HCT116 (cell line): ENCODE results near the gene NCKAP5. TPM values are rescaled to one million over a fixed set of nuclear protein-coding genes. Genes with fewer than 3 reads are reported as not detected.

Source experiments
- ATAC-seq: fragments of 200-7000 bp; cut with Tn5 transposase; 2 replicates; pipeline ENCODE4 v1.9.1; 2020; ENCODE audit warnings: mild to moderate bottlenecking, moderate library complexity
- BruUV-seq: library from RNA; stranded (reverse); fragments of 400-500 nt; replicated peaks from 2 replicates; lab custom pipeline; 2021; lab: Mats Ljungman, UMichigan
- CTCF ChIA-PET: fragments of 300-600 bp; sonication (Branson Sonifier 250); formaldehyde crosslinking; loops from one replicate; lab custom pipeline; 2021; ENCODE audit warnings: antibody characterized with exemption; lab: Charles Lee
- POLR2A ChIA-PET: fragments of 300-600, 350-600 bp; sonication (Branson Sonifier 250); formaldehyde crosslinking; loops from one replicate; lab custom pipeline; 2021; ENCODE audit warnings: antibody characterized with exemption; lab: Charles Lee
- RAD21 ChIA-PET, 2 experiments: fragments of 300-600 bp; sonication (Branson Sonifier 250); formaldehyde crosslinking; loops; one replicate each; lab custom pipeline; 2023; ENCODE audit warnings: low total read pairs in 2 of 2; ENCODE audit not compliant: uncharacterized antibody in 2 of 2, unreplicated experiment in 2 of 2, low non-redundant PET in 1 of 2; lab: Charles Lee
- DNase-seq: peaks from one replicate; pipeline ENCODE4 v3.0.0-alpha.2; 2010; ENCODE audit warnings: low read depth, low spot score
- H2AFZ ChIP-seq: fragments of 200-600 bp; shearing (Covaris generic), sonication (generic); 2 replicates; pipeline ENCODE4 v1.6.1; 2017; ENCODE audit warnings: low read depth, mixed run types, mixed read lengths, antibody characterized with exemption, low read length; ENCODE audit not compliant: poor library complexity, severe bottlenecking
- H3K27ac ChIP-seq: 2 replicates; pipeline ENCODE4 v1.5.1; 2012; ENCODE audit warnings: low read depth, low read length
- H3K27me3 ChIP-seq: fragments of 200-600 bp; sonication (generic); 2 replicates; pipeline ENCODE4 v1.6.1; 2016; ENCODE audit warnings: mixed run types, low read length, mixed read lengths; ENCODE audit not compliant: insufficient read depth
- H3K36me3 ChIP-seq, 2 experiments: fragments of 200-500 bp in 1 of 2; fragments of 200-600 bp in 1 of 2; sonication (Bioruptor generic) in 1 of 2; sonication (generic) in 1 of 2; 2 replicates each; pipeline versions ENCODE4 v1.5.1 to v1.6.1; 2014 to 2016; ENCODE audit warnings: low read length in 2 of 2, inconsistent platforms in 1 of 2, mixed read lengths in 1 of 2, mixed run types in 1 of 2; ENCODE audit not compliant: insufficient read depth in 2 of 2, control insufficient read depth in 1 of 2
- H3K4me1 ChIP-seq, 2 experiments: fragments of 200-600 bp in 1 of 2; sonication (generic) in 1 of 2; 2 replicates each; pipeline versions ENCODE4 v1.5.1 to v1.6.1; 2012 to 2017; ENCODE audit warnings: low read length in 2 of 2, inconsistent platforms in 1 of 2, mild to moderate bottlenecking in 1 of 2, mixed read lengths in 1 of 2, mixed run types in 1 of 2, moderate library complexity in 1 of 2; ENCODE audit not compliant: insufficient read depth in 2 of 2, control insufficient read depth in 1 of 2
- H3K4me2 ChIP-seq: fragments of 200-600 bp; sonication (generic); 2 replicates; pipeline ENCODE4 v1.6.1; 2017; ENCODE audit warnings: mixed run types, low read length, mixed read lengths
- H3K4me3 ChIP-seq, 2 experiments: fragments of 200-600 bp in 1 of 2; sonication (generic) in 1 of 2; replicated peaks in 1 of 2; 2 replicates each; pipeline ENCODE4 v1.5.1; 2011 to 2016; ENCODE audit warnings: low read length in 2 of 2, control low read depth in 1 of 2, low read depth in 1 of 2, mild to moderate bottlenecking in 1 of 2, mixed read lengths in 1 of 2, mixed run types in 1 of 2
- H3K79me2 ChIP-seq: fragments of 200-600 bp; sonication (generic); 2 replicates; pipeline ENCODE4 v1.6.1; 2017; ENCODE audit warnings: mild to moderate bottlenecking, mixed run types, low read length, moderate library complexity, mixed read lengths; ENCODE audit not compliant: insufficient read depth
- H3K9ac ChIP-seq: fragments of 200-600 bp; sonication (generic); 2 replicates; pipeline ENCODE4 v1.6.1; 2016; ENCODE audit warnings: low read length, mixed read lengths
- H3K9me2 ChIP-seq: fragments of 200-600 bp; sonication (generic), shearing (Covaris generic); 2 replicates; pipeline ENCODE4 v1.6.1; 2017; ENCODE audit warnings: mixed run types, mild to moderate bottlenecking, moderate library complexity; ENCODE audit not compliant: insufficient read depth
- H3K9me3 ChIP-seq, 2 experiments: fragments of 200-500 bp in 1 of 2; fragments of 200-600 bp in 1 of 2; sonication (Bioruptor generic) in 1 of 2; sonication (generic) in 1 of 2; 2 replicates each; pipeline ENCODE4 v1.6.1; 2014 to 2017; ENCODE audit warnings: low read length in 2 of 2, mixed read lengths in 2 of 2, inconsistent platforms in 1 of 2, low read depth in 1 of 2, mild to moderate bottlenecking in 1 of 2, mixed run types in 1 of 2, moderate library complexity in 1 of 2; ENCODE audit not compliant: control insufficient read depth in 1 of 2, insufficient read depth in 1 of 2
- H4K20me1 ChIP-seq: fragments of 200-600 bp; sonication (generic), shearing (Covaris generic); 2 replicates; pipeline ENCODE4 v1.6.1; 2017; ENCODE audit warnings: mixed run types, mild to moderate bottlenecking, moderate library complexity; ENCODE audit not compliant: insufficient read depth
- CBX3 ChIP-seq: IDR thresholded peaks from 2 replicates; pipeline ENCODE4 v1.6.1; 2012; ENCODE audit warnings: low read depth
- EGR1 ChIP-seq: IDR thresholded peaks from 2 replicates; pipeline ENCODE4 v1.6.1; 2012; ENCODE audit warnings: low read depth
- EZH2 ChIP-seq: fragments of 200-600 bp; sonication (generic); IDR thresholded peaks from 2 replicates; pipeline ENCODE4 v1.6.1; 2017; ENCODE audit warnings: antibody characterized with exemption, mixed run types
- EZH2phosphoT487 ChIP-seq: fragments of 200-600 bp; IDR thresholded peaks from 2 replicates; pipeline ENCODE4 v1.6.1; 2018; ENCODE audit warnings: antibody characterized with exemption, borderline replicate concordance
- JUND ChIP-seq: IDR thresholded peaks from 2 replicates; pipeline ENCODE4 v1.6.1; 2012
- MAX ChIP-seq: IDR thresholded peaks from 2 replicates; pipeline ENCODE4 v1.6.1; 2012
- POLR2AphosphoS5 ChIP-seq: IDR thresholded peaks from 2 replicates; pipeline ENCODE4 v1.6.1; 2011; ENCODE audit warnings: mild to moderate bottlenecking, low read depth, low read length, moderate library complexity
- SP1 ChIP-seq: IDR thresholded peaks from 2 replicates; pipeline ENCODE4 v1.6.1; 2012; ENCODE audit warnings: low read depth
- TCF7L2 ChIP-seq: IDR thresholded peaks from 2 replicates; pipeline ENCODE4 v1.7.0; 2011; ENCODE audit warnings: borderline replicate concordance, inconsistent platforms; ENCODE audit not compliant: insufficient read depth, insufficient read length; ENCODE audit errors: extremely low read depth
- YY1 ChIP-seq: IDR thresholded peaks from 2 replicates; pipeline ENCODE4 v1.6.1; 2011; ENCODE audit warnings: low read length, low read depth, moderate library complexity, mild to moderate bottlenecking; ENCODE audit not compliant: insufficient replicate concordance; ENCODE audit errors: extremely low read depth
- intact Hi-C: fragments of 100-400 bp; cut with micrococcal nuclease; formaldehyde crosslinking; loops from 2 replicates; pipeline ENCODE4 v1.10.0; 2022
- total RNA-seq: library from RNA; stranded (reverse); gene quantifications from one replicate; pipeline ENCODE4 v1.2.1, GENCODE V29; 2021; ENCODE audit not compliant: unreplicated experiment

The NCKAP5 gene
- total RNA-seq, 1 experiment from 2014 or later, result 0.30 TPM

GRCh38 chr2:133497270-133497893, 70.9 kb downstream of the NCKAP5 start:
- ChIA-PET CTCF (no interaction called here), POLR2A (no interaction called here), RAD21 (no interaction called here)
- H3K27ac ChIP-seq, result no peak overlapping the region
- intact Hi-C loops, result no loop called here
- H2AFZ ChIP-seq, result no peak overlapping the region
- H3K4me3 ChIP-seq, result no peak overlapping the region
- no TSS peak for BruUV-seq
- no peak overlapping the region for H3K9ac ChIP-seq
- H3K9me2 ChIP-seq, result no peaks in the 10 kb centered on the region
- H4K20me1 ChIP-seq, result no peaks in the 10 kb centered on the region
- ATAC-seq (no peak), DNase-seq (no peak)
- no peaks in the 10 kb centered on the region for H3K36me3 ChIP-seq
- no peaks in the 10 kb centered on the region for H3K4me1 ChIP-seq
- no peak overlapping the region for H3K4me2 ChIP-seq
- H3K9me3 ChIP-seq, result no peaks in the 10 kb centered on the region
- no peaks in the 10 kb centered on the region for H3K79me2 ChIP-seq
- H3K27me3 ChIP-seq, result peaks cover 10% of the 10 kb centered on the region; the same call in 1 of the 2 replicates
- no peak for TF ChIP-seq CBX3
- no peak for TF ChIP-seq EZH2phosphoT487
- TF ChIP-seq POLR2AphosphoS5, result no peak
- TF ChIP-seq EZH2, result no peak
- no peak for TF ChIP-seq MAX
- no peak for TF ChIP-seq YY1
- TF ChIP-seq SP1, result no peak
- TF ChIP-seq EGR1, result no peak
- TF ChIP-seq TCF7L2, result no peak
- TF ChIP-seq JUND, result no peak
